Measurements from ENCODE around the gene GJC2.

- TF ChIP-seq CTCF (IDR thresholded peaks at IDR 0.05; ENCODE audit: insufficient read depth, low read depth, low read length) (no peak), EZH2 (IDR thresholded peaks at IDR 0.05; ENCODE audit: insufficient read depth, low read length) (no peak)
These were observed 39.2 kb upstream of the GJC2 start for GRCh38 chr1:228110556-228110955.
